RPMI7951 (cell line): ENCODE data around the gene RAB2B. TPM values are rescaled to one million over a fixed set of nuclear protein-coding genes. Genes with fewer than 3 reads are reported as not detected.

Experiments used
- DNase-seq: peaks from one replicate; pipeline ENCODE4 v3.0.0-alpha.2; 2012; ENCODE audit warnings: low read depth
- total RNA-seq: library from RNA; depleted of rRNA; stranded (reverse); fragments of >200 nt; shearing (Covaris generic); gene quantifications from 2 replicates; pipeline ENCODE4 v1.2.3, GENCODE V29; 2014; rRNA removed

RAB2B gene
- 12.6 and 16.9 TPM in 2 replicates for total RNA-seq

GRCh38 chr14:21476925-21477681, at the start of gene RAB2B, which contains the start of gene TOX4:
RAB2B (minus strand) TSS chr14:21476959; CDS start chr14:21476872, 87 bp downstream.
TOX4 (plus strand) TSS chr14:21477195; CDS start chr14:21477279, 84 bp downstream.
- peak; percentile 97 for DNase-seq

DNA sequence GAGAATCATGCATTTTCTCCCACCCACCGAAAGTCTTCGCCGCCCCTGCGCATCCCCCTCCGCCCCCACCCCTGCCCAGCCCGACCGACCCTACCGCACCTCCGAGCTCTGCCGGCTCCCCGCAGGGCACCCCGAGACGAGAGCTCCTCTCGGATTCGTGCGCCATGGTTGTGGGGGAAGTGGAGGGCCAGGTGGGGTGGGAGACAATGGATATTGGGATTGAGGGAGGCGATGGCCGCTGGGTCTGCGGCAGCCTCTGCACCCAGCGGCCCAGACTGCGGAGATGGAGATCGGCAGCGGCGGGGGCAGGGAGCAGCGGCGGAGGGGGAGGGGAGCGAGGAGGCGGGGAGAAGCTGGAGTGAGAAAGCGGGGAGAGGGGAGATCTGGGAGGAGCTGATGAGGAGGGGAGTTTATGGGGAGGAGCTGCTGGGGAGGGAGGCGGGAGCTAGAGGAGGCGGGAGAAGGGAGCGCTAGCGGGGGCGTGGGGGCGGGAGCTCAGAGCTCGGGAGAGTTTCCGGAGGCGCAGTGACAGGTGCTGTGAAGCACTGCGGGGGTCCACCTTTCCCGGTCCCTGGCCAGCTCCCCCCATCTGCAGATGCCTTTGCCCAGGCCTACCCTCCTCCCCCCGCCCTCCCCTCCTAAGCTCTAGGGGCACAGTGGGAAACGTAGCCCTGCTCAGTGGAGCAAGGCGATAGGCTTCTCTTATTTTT, 49.4 kb upstream of the RAB2B start, which contains the start of gene SALL2:
Gene SALL2, minus strand, starts transcription at position 385 of the 710 bp plus-strand sequence. Its CDS starts 219 bp downstream, at position 166.
- DNase-seq: peak; percentile 40

GRCh38 chr14:21525571-21525961, 48.8 kb upstream of the RAB2B start:
- DNase-seq: no peak

GRCh38 chr14:21524575-21525490, 48.1 kb upstream of the RAB2B start:
- DNase-seq: no peak

DNA sequence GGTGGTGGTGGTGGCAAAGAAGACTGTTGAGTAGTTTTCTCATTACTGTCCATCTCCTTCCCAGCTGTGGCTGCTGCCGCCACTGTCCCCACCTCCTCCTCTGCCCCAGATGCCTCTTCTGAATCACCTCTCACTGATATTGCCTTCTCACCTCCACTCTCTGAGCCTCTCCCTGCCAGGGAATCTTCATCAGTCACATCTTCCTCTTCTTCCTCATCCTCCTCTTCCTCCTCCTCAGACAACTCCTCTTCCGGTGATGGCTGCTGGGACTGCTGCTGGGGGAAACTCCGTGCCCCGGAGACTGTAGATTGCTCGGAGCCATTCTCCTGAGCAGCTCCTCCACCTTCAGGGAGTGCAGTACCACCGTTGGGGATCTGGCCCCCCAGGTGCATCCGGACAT, 46.4 kb upstream of the RAB2B start:
- DNase-seq: no peak

DNA sequence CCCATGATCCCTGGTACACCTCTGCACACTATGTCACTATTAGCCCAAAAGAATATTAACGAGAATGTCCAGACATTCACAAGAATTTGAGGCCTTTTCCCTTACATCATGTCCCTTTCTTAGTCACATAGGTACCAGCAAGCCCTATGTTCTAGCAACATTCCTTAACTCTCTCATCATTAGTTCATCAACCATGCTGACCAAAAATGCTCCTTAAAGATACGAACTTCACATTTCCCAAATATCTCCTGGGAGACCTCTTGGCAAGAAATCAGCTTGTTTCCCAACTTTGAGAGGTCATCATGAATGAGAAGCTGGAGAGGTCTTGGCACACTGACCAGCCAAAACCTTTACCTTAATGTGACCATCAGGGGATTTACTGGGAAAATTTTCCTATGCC, 44.7 kb upstream of the RAB2B start:
- DNase-seq: no peak

DNA sequence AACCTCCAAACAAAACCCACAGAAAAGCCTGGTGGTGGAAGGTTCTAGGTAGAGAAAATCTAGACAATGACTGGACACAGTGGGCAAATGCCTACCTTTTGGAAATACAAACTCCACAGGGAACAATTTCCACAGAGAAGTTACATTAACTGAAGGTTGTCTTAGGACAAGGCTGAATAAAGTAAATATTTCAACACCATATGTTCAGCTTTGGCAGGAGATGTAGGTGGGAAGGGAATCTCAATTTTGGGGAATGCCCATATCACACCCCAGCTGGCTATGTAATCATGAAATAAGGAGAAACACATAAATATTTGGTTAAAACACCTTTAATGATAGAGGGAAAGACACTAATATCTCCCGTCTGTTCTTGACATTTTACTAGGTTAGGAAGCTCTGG, 44.0 kb upstream of the RAB2B start:
- no peak for DNase-seq

DNA sequence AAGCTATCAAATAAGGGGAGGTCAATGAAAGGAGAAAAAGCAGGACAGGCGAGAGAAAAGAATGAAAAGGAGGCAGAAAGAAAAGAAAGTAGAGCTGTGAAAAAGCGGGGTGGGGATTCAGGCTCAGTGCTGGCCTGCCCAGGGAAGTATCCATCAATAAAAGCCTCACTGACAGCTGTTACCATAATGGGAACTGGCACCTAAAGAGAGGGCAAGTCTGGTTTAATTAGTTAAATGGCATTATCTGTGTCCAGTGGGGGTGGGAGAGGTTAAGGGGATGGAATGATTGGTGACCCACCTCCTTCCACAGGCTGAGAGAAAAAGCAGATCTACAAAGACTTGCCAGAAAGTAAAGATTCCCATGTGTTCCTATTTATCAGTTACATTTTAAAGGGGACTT, 42.0 kb upstream of the RAB2B start:
- no peak for DNase-seq

- DNase-seq: no peak
Measured at GRCh38 chr14:21514341-21514740, 37.6 kb upstream of the RAB2B start.

GRCh38 chr14:21510735-21511657, 34.2 kb upstream of the RAB2B start, which contains the start of gene METTL3:
METTL3 (minus strand) TSS chr14:21511340; CDS start chr14:21511223, 117 bp downstream.
- DNase-seq: peak; percentile 99

DNA sequence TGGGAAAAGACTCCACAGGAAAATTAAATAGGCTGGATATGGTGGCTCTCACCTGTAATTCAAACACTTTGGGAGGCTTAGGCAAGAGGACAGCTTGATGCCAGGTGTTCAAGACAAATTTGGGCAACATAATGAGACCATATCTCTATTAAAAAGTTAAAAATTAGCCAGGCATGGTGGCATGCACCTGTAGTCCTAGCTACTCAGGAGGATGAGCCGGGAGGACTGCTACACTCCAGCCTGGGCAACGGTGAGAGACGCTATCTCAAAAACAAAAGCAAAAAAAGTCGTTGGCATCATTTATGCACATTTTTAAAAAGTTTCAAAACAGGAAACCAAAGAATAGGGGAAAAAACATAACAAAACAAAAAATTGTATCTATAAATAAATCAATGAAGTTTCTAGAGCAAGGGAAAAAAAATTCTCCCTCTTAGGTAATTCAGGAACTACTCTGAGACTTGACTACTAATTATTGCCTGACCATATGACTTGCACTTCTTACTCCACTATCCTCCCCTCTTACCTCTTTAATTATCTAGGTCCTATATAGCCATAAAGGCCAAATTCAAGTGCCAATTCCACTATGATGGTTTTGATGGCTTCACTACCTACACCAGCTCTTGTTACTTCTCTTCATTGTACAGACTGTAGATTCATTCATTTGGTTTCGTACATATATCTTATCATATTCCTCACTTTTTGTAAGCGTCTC, 32.8 kb upstream of the RAB2B start:
- DNase-seq: no peak

- DNase-seq: no peak
Measured at GRCh38 chr14:21506557-21506956, 29.8 kb upstream of the RAB2B start.

DNA sequence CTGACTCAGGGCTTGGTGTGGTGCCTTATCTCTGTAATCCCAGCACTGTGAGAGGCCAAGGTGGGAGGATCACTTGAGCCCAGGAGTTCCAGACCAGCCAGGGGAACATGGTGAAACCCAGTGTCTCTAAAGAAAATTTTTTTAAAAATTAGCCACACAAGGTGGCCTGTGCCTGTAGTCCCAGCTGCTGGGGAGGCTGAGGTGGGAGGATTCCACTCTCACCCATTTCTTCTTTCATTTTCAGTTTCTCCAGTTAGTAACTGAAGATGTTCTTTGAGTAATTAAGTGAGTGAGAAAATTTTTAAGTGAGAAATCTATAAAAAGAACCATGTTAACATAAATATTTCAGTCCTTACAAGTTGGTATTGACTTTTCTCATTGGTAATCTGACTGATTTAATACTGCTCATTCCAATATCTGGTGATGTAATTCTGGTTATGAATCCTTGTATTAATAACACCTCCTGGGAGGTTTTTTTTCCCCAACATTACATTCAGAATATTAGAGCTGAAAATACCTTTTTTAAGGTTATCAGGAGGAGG, 28.3 kb upstream of the RAB2B start:
- no peak for DNase-seq

DNA sequence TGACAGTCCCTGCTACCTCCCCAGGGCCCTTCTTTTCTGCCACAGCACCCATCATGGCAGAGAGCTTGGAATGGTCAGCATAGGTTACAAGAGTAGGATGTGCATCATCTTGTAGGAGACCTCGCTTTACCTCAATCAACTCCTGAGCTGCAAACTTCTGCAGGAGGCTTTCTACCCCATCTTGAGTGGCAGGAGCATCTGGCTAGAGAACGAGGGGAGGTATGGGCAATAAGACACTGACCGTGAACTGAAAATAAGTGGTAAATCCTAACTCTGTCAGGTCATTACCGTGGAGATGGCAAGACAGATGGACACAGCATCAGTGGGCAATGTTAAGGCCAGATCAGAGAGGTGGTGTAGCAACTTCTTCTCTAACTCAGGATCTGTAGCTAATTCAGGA, 26.6 kb upstream of the RAB2B start:
- DNase-seq: no peak

DNA sequence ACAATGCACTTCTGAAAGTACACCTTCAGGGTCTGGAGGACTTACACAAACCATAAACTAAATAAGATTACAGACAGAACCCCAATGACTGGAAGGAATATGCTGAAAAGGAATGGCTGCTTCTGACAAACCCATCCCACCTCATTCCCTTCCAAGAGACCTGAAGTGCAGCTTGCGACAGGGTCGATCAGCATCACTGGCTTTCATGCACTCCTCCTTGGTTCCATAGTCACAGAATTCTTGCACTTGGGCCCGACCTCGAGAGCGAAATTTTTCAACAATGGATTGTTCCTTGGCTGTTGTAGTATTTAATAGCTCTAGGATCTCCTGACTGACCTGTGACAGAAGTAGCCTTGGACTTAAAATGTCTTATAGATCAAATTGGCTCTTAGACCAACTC, 24.8 kb upstream of the RAB2B start:
- no peak for DNase-seq

DNA sequence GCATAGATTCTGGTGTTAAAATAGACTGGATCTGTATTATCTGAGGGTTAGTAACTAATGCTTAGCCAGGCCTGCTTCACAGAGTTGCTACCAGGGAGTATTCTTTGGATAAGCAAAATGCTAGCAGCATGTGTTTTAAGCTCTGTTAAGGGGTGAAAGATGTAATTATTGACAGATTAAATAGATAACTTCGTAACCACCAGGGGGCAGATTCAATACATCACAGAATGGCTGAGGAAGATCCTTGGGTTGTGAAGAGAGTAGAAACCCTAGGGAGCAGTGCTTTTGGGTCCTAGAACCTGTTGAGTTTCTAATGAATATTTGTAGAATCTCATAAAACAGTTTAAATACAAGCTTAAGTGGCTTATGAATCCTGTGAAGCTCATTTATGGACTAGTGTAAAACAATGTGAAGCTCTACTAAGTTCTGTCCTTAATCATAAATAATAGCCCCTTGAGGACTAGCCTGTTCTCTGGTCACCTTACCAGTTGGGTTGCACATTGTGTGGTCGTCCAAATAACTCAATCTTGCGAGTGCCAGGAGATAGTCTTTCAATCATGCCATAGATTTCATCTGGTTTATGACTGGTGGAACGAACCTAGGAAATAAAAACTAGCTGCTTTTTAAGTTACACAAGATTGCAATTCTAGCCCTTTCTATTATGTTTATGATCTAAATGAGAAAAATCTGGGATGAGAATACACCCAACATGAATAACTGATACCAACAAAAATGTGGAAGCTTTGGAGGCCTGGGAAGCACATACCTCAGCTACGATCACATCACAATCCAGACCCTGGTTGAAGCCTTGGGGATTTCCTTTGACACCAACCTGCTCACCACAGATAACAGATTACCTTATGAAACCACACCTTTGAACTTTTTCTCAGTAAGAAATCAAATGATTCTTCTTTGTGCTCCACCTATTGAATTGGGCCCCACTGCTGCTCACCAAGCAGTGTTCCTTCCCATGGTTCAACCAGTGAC, 22.1 kb upstream of the RAB2B start:
- peak; percentile 39 for DNase-seq

GRCh38 chr14:21496453-21496852, 19.7 kb upstream of the RAB2B start:
- DNase-seq: no peak
